Adrenal gland (tissue), 12 donors: Measurements from ENCODE around the gene PSENEN. TPM values are rescaled to one million over a fixed set of nuclear protein-coding genes. Genes with fewer than 3 reads are reported as not detected.

ENCODE experiments used
- DNase-seq, 7 donors: peaks; one replicate each; pipeline ENCODE4 v3.0.0-alpha.2; 2019 to 2020
- H3K27ac ChIP-seq, 5 donors: fragments of 200-600 bp; sonication (generic) in 4 of 5; 1 replicate in 3 of 5; 2 replicates in 2 of 5; pipeline versions ENCODE4 v1.5.1 to v1.8.0; 2016 to 2020; ENCODE audit warnings: mild to moderate bottlenecking in 1 of 5
- H3K27me3 ChIP-seq: fragments of 200-600 bp; 2 replicates; pipeline ENCODE4 v1.8.0; 2021
- H3K36me3 ChIP-seq, 2 donors: fragments of 200-600 bp; replicated peaks in 1 of 2; 1 replicate in 1 of 2; 2 replicates in 1 of 2; pipeline versions ENCODE4 v1.5.1 to v1.8.0; 2018 to 2022
- H3K4me1 ChIP-seq, 2 donors: fragments of 200-600 bp; replicated peaks in 1 of 2; 1 replicate in 1 of 2; 2 replicates in 1 of 2; pipeline versions ENCODE4 v1.5.1 to v1.8.0; 2018 to 2021
- H3K4me3 ChIP-seq, 4 donors: fragments of 200-600 bp; sonication (generic) in 3 of 4; one replicate each; pipeline ENCODE4 v1.5.1; 2016 to 2018
- H3K9me3 ChIP-seq, 3 donors: fragments of 200-600 bp; sonication (generic) in 1 of 3; replicated peaks in 1 of 3; 1 replicate in 2 of 3; 2 replicates in 1 of 3; pipeline versions ENCODE4 v1.5.1 to v1.8.0; 2016 to 2021
- POLR2A ChIP-seq, 2 donors: fragments of 450-650 bp; IDR thresholded peaks; one replicate each; pipeline ENCODE4 v1.6.1; 2017; ENCODE audit warnings: antibody characterized with exemption in 2 of 2, mild to moderate bottlenecking in 2 of 2, moderate library complexity in 1 of 2
- WGBS, 4 donors: extraction: QIAGEN DNeasy Blood & Tissue Kit in 2 of 4; methylation state at CpG; one replicate each; pipeline versions ENCODE4 v1.1.5 to v1.1.7; 2013 to 2017; 5-methylcytosine and 5-hydroxymethylcytosine counted together
- intact Hi-C, 2 donors: fragments of 100-400 bp; cut with DNase I; formaldehyde crosslinking; loops; one replicate each; pipeline versions ENCODE4 v1.14.1 to v1.15.0; 2022 to 2023
- polyA plus RNA-seq, 3 donors: library from polyadenylated mRNA; stranded (reverse); fragments of 200-250 nt in 2 of 3; fragments of 350-450 nt in 1 of 3; fragmentation: Illumina TruSeq in 1 of 3; extraction: RNeasy Lipid Tissue Mini Kit (QIAGEN cat#74804) in 1 of 3; gene quantifications; one replicate each; pipeline ENCODE4 v1.2.3, GENCODE V29; 2013 to 2014
- total RNA-seq, 9 donors: library from RNA; depleted of rRNA in 4 of 9; stranded (reverse); fragments of >200 nt in 4 of 9; fragments of 120-200 nt in 1 of 9; fragmentation: NEBNext Ultra II Directional in 1 of 9; extraction: Animal tissue kit (Norgen Biotek cat#: 25700) in 1 of 9; gene quantifications; one replicate each; pipeline versions ENCODE4 v1.1.0 to v1.2.4, GENCODE V29; 2013 to 2023
- TF ChIP-seq, protein P1 (sequence below), 6 experiments: fragments of 450-650 bp in 4 of 6; fragments of 200-600 bp in 2 of 6; sonication (generic) in 1 of 6; IDR thresholded peaks; 1 replicate in 5 of 6; 2 replicates in 1 of 6; pipeline versions ENCODE4 v1.5.1 to v1.8.0; 2016 to 2021; ENCODE audit warnings: antibody characterized with exemption in 6 of 6, mild to moderate bottlenecking in 2 of 6, moderate library complexity in 1 of 6
- donor health status: healthy with polysubstance abuse.
- donor health status: Bipolar disorder and iron deficiency.
- donor health status: DM: yes; HTN: yes; CAD: no.
- donor health status: DM: no; HTN: no; CAD: no.
- donor health status: DM: no; HTN: no; CAD: no.
- donor health status: DM: yes; HTN: yes; CAD: no.

PSENEN gene
- total and polyA plus RNA-seq, 12 donors: 29.5 to 230 (median 77.3) TPM

- Histone ChIP-seq H3K4me1 (peaks cover 32 to 35% of the 10 kb centered on the region in 2 donors), H3K27ac (no peak overlapping the region), H3K9me3 (no peaks in the 10 kb centered on the region), H3K27me3 (no peaks in the 10 kb centered on the region), H3K4me3 (no peak overlapping the region), H3K36me3 (peaks cover 0 to 19% of the 10 kb centered on the region in 2 donors)
- 86 to 100% (median 90%) methylated on average over 2 of the region's 2 CpGs for WGBS, 4 donors
- intact Hi-C loops: no loop called here
- TF ChIP-seq, protein P1, sequence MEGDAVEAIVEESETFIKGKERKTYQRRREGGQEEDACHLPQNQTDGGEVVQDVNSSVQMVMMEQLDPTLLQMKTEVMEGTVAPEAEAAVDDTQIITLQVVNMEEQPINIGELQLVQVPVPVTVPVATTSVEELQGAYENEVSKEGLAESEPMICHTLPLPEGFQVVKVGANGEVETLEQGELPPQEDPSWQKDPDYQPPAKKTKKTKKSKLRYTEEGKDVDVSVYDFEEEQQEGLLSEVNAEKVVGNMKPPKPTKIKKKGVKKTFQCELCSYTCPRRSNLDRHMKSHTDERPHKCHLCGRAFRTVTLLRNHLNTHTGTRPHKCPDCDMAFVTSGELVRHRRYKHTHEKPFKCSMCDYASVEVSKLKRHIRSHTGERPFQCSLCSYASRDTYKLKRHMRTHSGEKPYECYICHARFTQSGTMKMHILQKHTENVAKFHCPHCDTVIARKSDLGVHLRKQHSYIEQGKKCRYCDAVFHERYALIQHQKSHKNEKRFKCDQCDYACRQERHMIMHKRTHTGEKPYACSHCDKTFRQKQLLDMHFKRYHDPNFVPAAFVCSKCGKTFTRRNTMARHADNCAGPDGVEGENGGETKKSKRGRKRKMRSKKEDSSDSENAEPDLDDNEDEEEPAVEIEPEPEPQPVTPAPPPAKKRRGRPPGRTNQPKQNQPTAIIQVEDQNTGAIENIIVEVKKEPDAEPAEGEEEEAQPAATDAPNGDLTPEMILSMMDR (IDR thresholded peaks at IDR 0.05): no peak
- no peak for TF ChIP-seq POLR2A (IDR thresholded peaks at IDR 0.05)
- peak in 1 of 7 donors; percentile 18 for DNase-seq
These were observed 14.2 kb downstream of the PSENEN start for GRCh38 chr19:35759697-35760096.

DNA sequence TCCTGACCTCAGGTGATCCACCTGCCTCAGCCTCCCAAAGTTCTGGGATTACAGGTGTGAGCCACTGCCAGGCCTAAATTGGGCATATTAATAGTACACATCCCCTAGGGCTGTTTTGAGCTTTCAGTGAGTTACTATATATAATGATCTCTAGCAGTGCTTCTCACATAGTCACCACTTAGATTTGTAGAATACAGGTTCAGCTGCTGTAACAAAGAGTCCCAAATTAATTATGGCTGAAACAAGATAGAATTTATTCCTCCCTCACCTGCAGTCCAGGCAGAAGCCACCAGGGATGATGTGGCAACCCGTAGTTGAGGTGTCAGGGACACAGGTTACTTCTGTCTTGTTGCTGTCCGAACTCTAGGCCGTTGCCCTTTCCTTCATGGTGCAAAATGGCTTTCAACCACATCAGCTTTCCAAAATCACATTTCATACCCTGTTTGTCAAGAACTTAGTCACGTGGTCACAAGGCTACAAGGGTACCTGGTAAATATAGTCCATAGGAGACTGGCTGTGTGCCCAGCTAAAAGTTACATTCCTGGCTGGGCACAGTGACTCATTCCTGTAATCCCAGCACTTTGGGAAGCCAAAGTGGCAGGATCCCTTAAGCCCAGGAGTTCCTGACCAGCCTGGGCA, 15.4 kb downstream of the PSENEN start:
- intact Hi-C loops: no loop called here
- Histone ChIP-seq H3K36me3 (peaks cover 0 to 19% of the 10 kb centered on the region in 2 donors), H3K27ac (no peak overlapping the region), H3K4me1 (peaks cover 24 to 32% of the 10 kb centered on the region in 2 donors), H3K27me3 (no peaks in the 10 kb centered on the region), H3K4me3 (no peak overlapping the region), H3K9me3 (no peaks in the 10 kb centered on the region)
- peak in 1 of 7 donors; percentile 44 for DNase-seq
- no peak for TF ChIP-seq POLR2A (IDR thresholded peaks at IDR 0.05)
- TF ChIP-seq, protein P1 (IDR thresholded peaks at IDR 0.05): no peak
- WGBS, 4 donors: 79 to 92% (median 81%) methylated on average over 4 of the region's 4 CpGs

DNA sequence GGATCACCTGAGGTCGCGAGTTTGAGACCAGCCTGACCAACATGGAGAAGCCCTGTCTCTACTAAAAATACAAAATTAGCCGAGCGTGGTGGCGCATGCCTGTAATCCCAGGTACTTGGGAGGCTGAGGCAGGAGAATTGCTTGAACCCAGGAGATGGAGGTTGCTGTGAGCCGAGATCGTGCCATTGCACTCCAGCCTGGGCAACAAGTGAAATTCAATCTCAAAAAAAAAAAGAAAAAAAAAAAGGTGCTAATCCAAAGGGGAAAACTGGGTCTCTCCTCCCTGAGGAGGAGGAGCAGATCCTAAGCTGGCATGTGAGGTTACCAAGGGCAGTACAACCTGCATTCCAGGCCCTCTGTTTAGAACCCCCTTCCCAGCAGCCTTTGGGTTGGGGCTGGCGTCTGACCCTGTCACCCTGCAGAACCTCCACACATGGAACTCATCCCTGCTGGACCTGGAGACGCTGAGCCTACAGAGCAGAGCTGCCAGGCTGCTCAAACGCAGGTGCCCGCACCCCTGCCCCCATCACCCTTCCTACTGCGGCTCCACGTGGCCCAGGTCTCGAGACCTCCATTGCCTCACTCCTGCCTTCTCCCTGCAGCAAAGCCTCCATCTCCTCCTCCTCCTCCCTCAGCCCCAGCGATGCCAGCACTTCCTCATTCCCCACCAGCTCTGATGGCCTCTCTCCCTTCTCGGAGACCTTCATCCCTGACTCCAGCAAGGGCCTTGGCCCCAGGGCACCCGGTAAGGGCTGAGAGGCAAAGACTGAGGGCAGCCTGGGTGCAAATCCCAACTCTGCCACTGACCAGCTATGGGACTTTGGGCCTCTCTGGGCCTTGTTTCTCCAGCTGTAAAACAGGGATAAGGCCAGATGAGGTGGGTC, 19.2 kb downstream of the PSENEN start:
- Histone ChIP-seq H3K9me3 (no peaks in the 10 kb centered on the region), H3K4me3 (no peak overlapping the region), H3K27ac (no peak overlapping the region), H3K4me1 (peaks cover 0 to 11% of the 10 kb centered on the region in 2 donors), H3K36me3 (peaks cover 0 to 19% of the 10 kb centered on the region in 2 donors), H3K27me3 (no peaks in the 10 kb centered on the region)
- intact Hi-C loops: no loop called here
- TF ChIP-seq, protein P1 (IDR thresholded peaks at IDR 0.05): no peak
- no peak for TF ChIP-seq POLR2A (IDR thresholded peaks at IDR 0.05)
- 89 to 91% (median 90%) methylated on average over 16 to 17 of the region's 17 CpGs for WGBS, 4 donors
- no peak for DNase-seq

- Histone ChIP-seq H3K9me3 (no peaks in the 10 kb centered on the region), H3K4me1 (peaks cover 0 to 5% of the 10 kb centered on the region in 2 donors), H3K27me3 (no peaks in the 10 kb centered on the region), H3K4me3 (no peak overlapping the region), H3K27ac (no peak overlapping the region), H3K36me3 (peaks cover 0 to 19% of the 10 kb centered on the region in 2 donors)
- intact Hi-C loops: no loop called here
- 85 to 100% (median 89%) methylated on average over 2 to 11 of the region's 11 CpGs for WGBS, 4 donors
- DNase-seq: no peak
- TF ChIP-seq POLR2A (IDR thresholded peaks at IDR 0.05): no peak
- TF ChIP-seq, protein P1 (IDR thresholded peaks at IDR 0.05): no peak
These were observed 21.2 kb downstream of the PSENEN start for GRCh38 chr19:35766571-35767104.
